ENCODE measurements around the gene CYTIP.

CYTIP gene

GRCh38 chr2:157432475-157433106 lies 11.3 kb downstream of the CYTIP start:
- TF ChIP-seq RAD21 (IDR thresholded peaks at IDR 0.05; ENCODE audit: low read depth) (no peak), EGR1 (IDR thresholded peaks at IDR 0.05) (no peak), EP300 (IDR thresholded peaks at IDR 0.05; ENCODE audit: borderline replicate concordance) (no peak), TAF1 (IDR thresholded peaks at IDR 0.05; ENCODE audit: low read depth) (no peak), CEBPB (IDR thresholded peaks at IDR 0.05) (no peak), MAX (IDR thresholded peaks at IDR 0.05) (no peak), YY1 (IDR thresholded peaks at IDR 0.05; ENCODE audit: low read depth) (no peak), TEAD4 (IDR thresholded peaks at IDR 0.05) (no peak), CREB1 (IDR thresholded peaks at IDR 0.05; ENCODE audit: low read depth) (no peak), REST (IDR thresholded peaks at IDR 0.05; ENCODE audit: low read depth) (no peak), NFIC (IDR thresholded peaks at IDR 0.05) (no peak)

GRCh38 chr2:157431176-157431575 lies 12.7 kb downstream of the CYTIP start:
- no peak for TF ChIP-seq ZBTB7A (IDR thresholded peaks at IDR 0.05; ENCODE audit: low read depth)
- TF ChIP-seq CEBPB (IDR thresholded peaks at IDR 0.05): no peak
- TF ChIP-seq TAF1 (IDR thresholded peaks at IDR 0.05; ENCODE audit: low read depth): no peak
- no peak for TF ChIP-seq NFIC (IDR thresholded peaks at IDR 0.05)
- no peak for TF ChIP-seq MAX (IDR thresholded peaks at IDR 0.05)
- TF ChIP-seq REST (IDR thresholded peaks at IDR 0.05; ENCODE audit: low read depth): no peak
- TF ChIP-seq YY1 (IDR thresholded peaks at IDR 0.05; ENCODE audit: low read depth): no peak
- no peak for TF ChIP-seq EGR1 (IDR thresholded peaks at IDR 0.05)
- TF ChIP-seq FOXM1 (IDR thresholded peaks at IDR 0.05; ENCODE audit: borderline replicate concordance, low read depth): no peak

GRCh38 chr2:157428500-157429175 lies 15.3 kb downstream of the CYTIP start:
- no peak for TF ChIP-seq MAX (IDR thresholded peaks at IDR 0.05)
- TF ChIP-seq TAF1 (IDR thresholded peaks at IDR 0.05; ENCODE audit: low read depth): no peak
- TF ChIP-seq TCF12 (IDR thresholded peaks at IDR 0.05; ENCODE audit: low read depth): no peak
- no peak for TF ChIP-seq EGR1 (IDR thresholded peaks at IDR 0.05)
- TF ChIP-seq USF1 (IDR thresholded peaks at IDR 0.05): no peak
- no peak for TF ChIP-seq NFIC (IDR thresholded peaks at IDR 0.05)
- TF ChIP-seq EP300 (IDR thresholded peaks at IDR 0.05; ENCODE audit: borderline replicate concordance): no peak
- no peak for TF ChIP-seq RAD21 (IDR thresholded peaks at IDR 0.05; ENCODE audit: low read depth)
- TF ChIP-seq YY1 (IDR thresholded peaks at IDR 0.05; ENCODE audit: low read depth): no peak

- TF ChIP-seq REST (IDR thresholded peaks at IDR 0.05; ENCODE audit: low read depth) (no peak), TAF1 (IDR thresholded peaks at IDR 0.05; ENCODE audit: low read depth) (no peak), YY1 (IDR thresholded peaks at IDR 0.05; ENCODE audit: low read depth) (no peak), RAD21 (IDR thresholded peaks at IDR 0.05; ENCODE audit: low read depth) (no peak)
Observed at GRCh38 chr2:157427922-157428303, 16.0 kb downstream of the CYTIP start.
